Activated naive CD8-positive, alpha-beta T cell treated with anti-CD3 and anti-CD28 coated beads, Interleukin-2, amount 10 ng/mL, durations not matched to agents 7 days and 5 days (primary cell): ENCODE data around the gene TEX30. TPM values are rescaled to one million over a fixed set of nuclear protein-coding genes. Genes with fewer than 3 reads are reported as not detected.

Source experiments
- ATAC-seq: fragments of 150-1000 bp; cut with Tn5 transposase; one replicate; pipeline ENCODE4 v1.10.0; 2021; ENCODE audit warnings: low read depth, moderate library complexity
- POLR2A ChIA-PET: fragments of 350-600 bp; sonication (Branson Sonifier 250); formaldehyde crosslinking; loops from one replicate; lab custom pipeline; 2021; ENCODE audit warnings: antibody characterized with exemption; lab: Charles Lee
- DNase-seq: peaks from one replicate; pipeline ENCODE4 v3.0.0; 2021
- H3K27ac Mint-ChIP-seq: one replicate; pipeline ENCODE4 v1.8.0; 2022; ENCODE audit warnings: mild to moderate bottlenecking, mixed read lengths
- H3K27me3 Mint-ChIP-seq: one replicate; pipeline ENCODE4 v1.8.0; 2022; ENCODE audit warnings: mild to moderate bottlenecking, moderate library complexity, mixed read lengths
- H3K36me3 Mint-ChIP-seq: one replicate; pipeline ENCODE4 v1.8.0; 2021; ENCODE audit warnings: mild to moderate bottlenecking, mixed read lengths
- H3K4me1 Mint-ChIP-seq: one replicate; pipeline ENCODE4 v1.8.0; 2021; ENCODE audit warnings: mixed read lengths
- H3K4me3 Mint-ChIP-seq: one replicate; pipeline ENCODE4 v1.8.0; 2022; ENCODE audit warnings: mild to moderate bottlenecking, moderate library complexity, mixed read lengths
- H3K9me3 Mint-ChIP-seq: one replicate; pipeline ENCODE4 v1.8.0; 2021; ENCODE audit warnings: mixed read lengths
- total RNA-seq, 2 experiments: library from RNA; stranded (reverse); gene quantifications; one replicate each; pipeline ENCODE4 v1.2.3, GENCODE V29; 2021

Gene TEX30
- total RNA-seq, 2 experiments from 2014 or later: 22.2 to 23.0 TPM

GRCh38 chr13:102774214-102774568 lies 605 bp upstream of the TEX30 start:
- DNase-seq (no peak), ATAC-seq (no peak)
- Mint-ChIP-seq H3K27ac (peak overlapping the region; percentile 89), H3K4me3 (peak overlapping the region; percentile 81), H3K4me1 (peaks cover 54% of the 10 kb centered on the region), H3K27me3 (no peaks in the 10 kb centered on the region), H3K36me3 (peaks cover 2% of the 10 kb centered on the region), H3K9me3 (no peaks in the 10 kb centered on the region)
- POLR2A ChIA-PET: interaction anchor here (0.7 to 6.1 kb wide), 11 partner anchors 11 to 182 kb away, joined by 3 to 77 read pairs (median 6); partner anchors contain the start of genes BIVM, ERCC5, POGLUT2 and TPP2

- Mint-ChIP-seq H3K9me3 (no peaks in the 10 kb centered on the region), H3K4me3 (peak overlapping the region; percentile 81), H3K4me1 (peaks cover 44% of the 10 kb centered on the region), H3K27ac (peak overlapping the region; percentile 38), H3K27me3 (no peaks in the 10 kb centered on the region), H3K36me3 (peaks cover 2% of the 10 kb centered on the region)
- POLR2A ChIA-PET: interaction anchor here (1.2 to 6.1 kb wide), 4 partner anchors 28 to 176 kb away, joined by 3 to 77 read pairs (median 29); partner anchors contain the start of genes BIVM, ERCC5 and POGLUT2
- no peak for ATAC-seq
- no peak for DNase-seq
Observed at GRCh38 chr13:102772042-102772425, 1.6 kb downstream of the TEX30 start.

DNA sequence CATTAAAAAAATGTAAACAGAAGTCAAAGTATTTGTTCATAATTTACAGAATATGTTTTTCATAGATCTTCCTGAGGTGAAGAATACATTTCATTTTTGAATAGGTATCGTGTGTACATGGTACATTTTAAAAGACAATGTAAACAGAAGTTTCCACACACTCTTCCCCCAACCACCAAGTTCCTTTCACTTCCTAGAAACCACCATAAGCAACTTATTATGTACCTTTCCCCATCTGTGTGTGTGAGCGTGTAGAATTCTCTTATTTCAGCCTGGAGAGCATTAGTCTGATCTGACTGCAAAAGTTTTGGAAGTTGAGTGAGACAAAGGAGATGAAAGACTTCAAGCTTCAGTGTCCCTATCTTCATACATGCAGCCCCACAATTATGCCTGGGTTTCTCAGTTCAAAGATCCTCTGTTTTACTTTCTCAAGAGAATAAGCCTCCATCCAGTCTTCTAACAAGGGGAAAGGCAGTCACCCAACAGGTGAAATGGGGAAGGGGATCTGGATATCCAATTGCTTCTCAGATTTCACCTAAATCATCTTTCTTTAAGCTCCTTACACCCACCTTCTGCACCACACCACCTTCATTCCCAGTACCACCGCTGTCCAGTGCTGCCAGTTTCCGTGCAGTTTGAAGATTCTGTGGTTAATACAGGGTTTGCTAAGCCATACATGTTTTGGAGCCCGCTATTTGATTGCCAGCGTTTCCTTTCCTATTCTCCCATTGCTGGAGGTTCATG lies 2.1 kb downstream of the TEX30 start:
- DNase-seq (no peak), ATAC-seq (no peak)
- Mint-ChIP-seq H3K4me1 (peaks cover 43% of the 10 kb centered on the region), H3K9me3 (no peaks in the 10 kb centered on the region), H3K27ac (no peak overlapping the region), H3K4me3 (peak overlapping the region; percentile 81), H3K27me3 (no peaks in the 10 kb centered on the region), H3K36me3 (peaks cover 6% of the 10 kb centered on the region)
- POLR2A ChIA-PET: interaction anchor here (0.6 to 6.1 kb wide), 5 partner anchors 29 to 175 kb away, joined by 3 to 77 read pairs (median 5); partner anchors contain the start of genes BIVM, ERCC5 and POGLUT2

- Mint-ChIP-seq H3K36me3 (peaks cover 9% of the 10 kb centered on the region), H3K27me3 (no peaks in the 10 kb centered on the region), H3K9me3 (no peaks in the 10 kb centered on the region), H3K4me1 (peaks cover 39% of the 10 kb centered on the region), H3K27ac (no peak overlapping the region), H3K4me3 (peak overlapping the region; percentile 18)
- ATAC-seq (no peak), DNase-seq (no peak)
- POLR2A ChIA-PET: interaction anchor here (0.6 kb wide), 1 partner anchor 32 kb away, joined by 3 read pairs; no protein-coding TSS in a partner anchor
Observed at GRCh38 chr13:102770435-102770834, 3.2 kb downstream of the TEX30 start.

- H3K9me3 Mint-ChIP-seq: no peaks in the 10 kb centered on the region
- no peak overlapping the region for H3K27ac Mint-ChIP-seq
- peaks cover 9% of the 10 kb centered on the region for H3K36me3 Mint-ChIP-seq
- no peaks in the 10 kb centered on the region for H3K27me3 Mint-ChIP-seq
- H3K4me3 Mint-ChIP-seq: no peak overlapping the region
- DNase-seq (no peak), ATAC-seq (no peak)
- H3K4me1 Mint-ChIP-seq: peaks cover 34% of the 10 kb centered on the region
- POLR2A ChIA-PET: no interaction called here
Observed at GRCh38 chr13:102769679-102770078, 3.9 kb downstream of the TEX30 start.

- peaks cover 9% of the 10 kb centered on the region for H3K36me3 Mint-ChIP-seq
- POLR2A ChIA-PET: interaction anchor here (0.9 kb wide), 3 partner anchors 31 to 173 kb away, joined by 3 to 4 read pairs (median 3); partner anchors contain the start of gene ERCC5
- DNase-seq (no peak), ATAC-seq (no peak)
- no peak overlapping the region for H3K4me3 Mint-ChIP-seq
- peaks cover 30% of the 10 kb centered on the region for H3K4me1 Mint-ChIP-seq
- H3K27ac Mint-ChIP-seq: no peak overlapping the region
- no peaks in the 10 kb centered on the region for H3K9me3 Mint-ChIP-seq
- no peaks in the 10 kb centered on the region for H3K27me3 Mint-ChIP-seq
Observed at GRCh38 chr13:102768909-102769308, 4.7 kb downstream of the TEX30 start.

DNA sequence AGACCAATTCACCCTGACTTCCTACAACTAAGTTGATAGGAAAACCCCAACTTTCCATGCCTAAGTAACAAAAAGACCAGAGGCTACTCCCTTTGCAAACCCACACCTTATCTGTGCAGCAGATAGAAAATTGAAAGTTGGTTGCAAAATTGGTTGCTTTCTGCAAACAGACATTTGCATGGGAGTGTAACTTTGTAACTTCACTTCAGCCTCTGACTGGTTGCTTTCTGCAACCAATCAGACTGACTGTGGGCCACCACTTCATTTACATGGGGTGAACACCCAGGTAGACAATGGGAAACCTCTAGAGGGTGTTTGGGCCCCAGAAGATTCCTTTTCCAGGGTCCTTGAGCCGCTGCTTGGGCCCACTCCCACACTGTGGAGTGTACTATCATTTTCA lies 9.8 kb downstream of the TEX30 start:
- no peak overlapping the region for H3K4me3 Mint-ChIP-seq
- ATAC-seq (no peak), DNase-seq (no peak)
- peaks cover 4% of the 10 kb centered on the region for H3K4me1 Mint-ChIP-seq
- no peaks in the 10 kb centered on the region for H3K9me3 Mint-ChIP-seq
- peaks cover 3% of the 10 kb centered on the region for H3K27me3 Mint-ChIP-seq
- POLR2A ChIA-PET: interaction anchor here (0.7 kb wide), 1 partner anchor 42 kb away, joined by 3 read pairs; no protein-coding TSS in a partner anchor
- H3K27ac Mint-ChIP-seq: no peak overlapping the region
- peaks cover 7% of the 10 kb centered on the region for H3K36me3 Mint-ChIP-seq

- peaks cover 4% of the 10 kb centered on the region for H3K4me1 Mint-ChIP-seq
- H3K27me3 Mint-ChIP-seq: peaks cover 3% of the 10 kb centered on the region
- H3K4me3 Mint-ChIP-seq: no peak overlapping the region
- H3K9me3 Mint-ChIP-seq: no peaks in the 10 kb centered on the region
- ATAC-seq (no peak), DNase-seq (no peak)
- no peaks in the 10 kb centered on the region for H3K36me3 Mint-ChIP-seq
- no peak overlapping the region for H3K27ac Mint-ChIP-seq
- POLR2A ChIA-PET: no interaction called here
Observed at GRCh38 chr13:102761071-102761470, 12.5 kb downstream of the TEX30 start.

GRCh38 chr13:102758842-102759241 lies 14.7 kb downstream of the TEX30 start:
- Mint-ChIP-seq H3K27ac (no peak overlapping the region), H3K4me1 (no peaks in the 10 kb centered on the region), H3K4me3 (no peak overlapping the region)

GRCh38 chr13:102757006-102757405 lies 16.6 kb downstream of the TEX30 start:
- peaks cover 2% of the 10 kb centered on the region for H3K9me3 Mint-ChIP-seq
- no peak overlapping the region for H3K4me3 Mint-ChIP-seq
- peaks cover 3% of the 10 kb centered on the region for H3K27me3 Mint-ChIP-seq
- POLR2A ChIA-PET: no interaction called here
- H3K36me3 Mint-ChIP-seq: peaks cover 2% of the 10 kb centered on the region
- ATAC-seq: no peak
- H3K4me1 Mint-ChIP-seq: peaks cover 2% of the 10 kb centered on the region
- H3K27ac Mint-ChIP-seq: no peak overlapping the region
- no peak for DNase-seq

More at GRCh38 chr13:102758842-102759241, 14.7 kb downstream of the TEX30 start:
- DNase-seq (no peak), ATAC-seq (no peak)
- POLR2A ChIA-PET: no interaction called here
- H3K27me3 Mint-ChIP-seq: peaks cover 3% of the 10 kb centered on the region
- no peaks in the 10 kb centered on the region for H3K9me3 Mint-ChIP-seq
- H3K36me3 Mint-ChIP-seq: no peaks in the 10 kb centered on the region

GRCh38 chr13:102751886-102752285 lies 21.7 kb downstream of the TEX30 start:
- Mint-ChIP-seq H3K9me3 (peaks cover 2% of the 10 kb centered on the region), H3K36me3 (peaks cover 2% of the 10 kb centered on the region), H3K4me1 (peaks cover 2% of the 10 kb centered on the region), H3K27me3 (peaks cover 15% of the 10 kb centered on the region), H3K4me3 (no peak overlapping the region), H3K27ac (no peak overlapping the region)
- DNase-seq (no peak), ATAC-seq (no peak)
- POLR2A ChIA-PET: no interaction called here

DNA sequence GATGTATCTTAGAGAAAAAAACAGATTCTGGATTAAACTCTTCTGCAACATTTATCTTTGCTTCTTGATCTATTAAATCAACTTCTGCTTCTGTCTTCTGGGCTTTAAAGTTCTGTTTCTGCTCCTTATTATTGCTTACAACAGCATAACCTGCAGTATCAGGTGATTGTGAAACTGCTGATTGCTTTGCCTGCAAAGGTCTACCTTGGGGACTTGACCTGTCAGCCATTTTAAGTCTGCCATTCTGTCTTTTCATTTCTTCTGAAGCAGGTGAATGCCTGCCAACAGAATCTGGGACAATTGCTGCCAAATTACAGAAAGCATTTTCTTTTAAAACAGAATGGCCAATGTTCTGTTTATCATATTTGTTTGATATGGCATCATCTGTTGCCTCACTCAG lies 31.1 kb downstream of the TEX30 start:
- POLR2A ChIA-PET: no interaction called here
- H3K4me1 Mint-ChIP-seq: no peaks in the 10 kb centered on the region
- H3K36me3 Mint-ChIP-seq: no peaks in the 10 kb centered on the region
- H3K27me3 Mint-ChIP-seq: peaks cover 46% of the 10 kb centered on the region
- peaks cover 5% of the 10 kb centered on the region for H3K9me3 Mint-ChIP-seq
- H3K27ac Mint-ChIP-seq: no peak overlapping the region
- no peak for DNase-seq
- no peak for ATAC-seq
- no peak overlapping the region for H3K4me3 Mint-ChIP-seq

- DNase-seq: no peak
- no peak overlapping the region for H3K27ac Mint-ChIP-seq
- POLR2A ChIA-PET: no interaction called here
- ATAC-seq: no peak
- peaks cover 44% of the 10 kb centered on the region for H3K27me3 Mint-ChIP-seq
- no peaks in the 10 kb centered on the region for H3K36me3 Mint-ChIP-seq
- H3K9me3 Mint-ChIP-seq: peaks cover 5% of the 10 kb centered on the region
- H3K4me1 Mint-ChIP-seq: no peaks in the 10 kb centered on the region
- no peak overlapping the region for H3K4me3 Mint-ChIP-seq
Observed at GRCh38 chr13:102742101-102742500, 31.5 kb downstream of the TEX30 start.
